ENCODE data around the gene STAT5B. TPM values are rescaled to one million over a fixed set of nuclear protein-coding genes. Genes with fewer than 3 reads are reported as not detected.

The STAT5B gene
- total and polyA plus RNA-seq, 9 of the 15 experiments (the other 6 are each of a cell fraction or from before 2014, with no cell fraction given), result 20.8 to 176 (median 92.4) TPM

DNA sequence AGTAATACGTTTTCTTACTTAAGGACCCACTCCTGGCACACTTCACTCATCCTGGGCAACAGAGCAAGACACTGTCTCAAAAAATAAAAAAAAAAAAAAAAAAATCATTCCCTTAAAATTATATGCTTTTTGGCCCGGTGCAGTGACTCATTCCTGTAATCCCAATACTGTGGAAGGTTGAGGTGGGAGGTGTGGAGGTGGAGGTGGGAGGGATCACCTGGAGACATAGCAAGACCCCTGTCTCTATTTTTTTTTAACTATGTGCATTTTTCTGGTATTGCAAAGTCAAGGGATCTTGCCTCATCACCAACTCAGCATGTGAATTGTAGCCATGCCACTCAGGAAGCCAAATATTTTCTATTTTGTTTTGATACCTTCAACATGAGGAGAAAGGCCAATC is 9.7 kb downstream of the STAT5B start:
- Histone ChIP-seq H2AFZ (ENCODE audit: low read depth, low read length) (no peak overlapping the region), H3K27me3 (ENCODE audit: control insufficient read depth in 2 of 2, insufficient read depth in 2 of 2, low read length in 2 of 2) (no peaks in the 10 kb centered on the region), H3K9me1 (ENCODE audit: control insufficient read depth, insufficient read depth, low read length) (no peaks in the 10 kb centered on the region), H3K4me1 (replicated peaks in 1 of 2; ENCODE audit: control insufficient read depth in 2 of 2, insufficient read depth in 2 of 2, low read length in 2 of 2) (peaks cover 14 to 21% of the 10 kb centered on the region in 2 experiments), H3K27ac (ENCODE audit: extremely low read depth, low read depth, low read length) (peak overlapping the region; percentile 93), H4K20me1 (replicated peaks; ENCODE audit: control insufficient read depth, insufficient read depth, low read length) (no peaks in the 10 kb centered on the region), H3K4me2 (ENCODE audit: insufficient read depth, low read length) (peak overlapping the region; percentile 74), H3K36me3 (ENCODE audit: control insufficient read depth, insufficient read depth, low read length) (peaks cover 38% of the 10 kb centered on the region; the same call in 2 of the 3 replicates), H3K79me2 (ENCODE audit: control insufficient read depth, insufficient read depth, low read length) (peaks cover 88% of the 10 kb centered on the region), H3K9me3 (replicated peaks; ENCODE audit: control insufficient read depth, insufficient read depth, low read depth, low read length) (no peaks in the 10 kb centered on the region), H3K9ac (ENCODE audit: insufficient read depth in 1 of 2, low read depth in 2 of 2, low read length in 2 of 2) (peak overlapping the region in 1 of 2 experiments; percentile 84; a peak in 2 of 4 replicates), H3K4me3 (no peak overlapping the region)
- CTCF ChIA-PET (ENCODE audit: low intra/inter-chr PET ratio), result no interaction called here
- ATAC-seq (no peak), DNase-seq (ENCODE audit: extremely low read depth in 1 of 4, low spot score in 3 of 4) (no peak), FAIRE-seq (no peak)
- POLR2A ChIA-PET, result interaction anchor here (0.7 to 5.2 kb wide), 9 partner anchors 8 to 145 kb away, joined by 3 to 41 read pairs (median 7); partner anchors contain the start of genes STAT5A and STAT5B
- intact Hi-C loops (cut with micrococcal nuclease), result no loop called here
- in situ Hi-C loops (cut with MboI), result no loop called here
- 18% methylated on average over 2 of the region's 2 CpGs for WGBS (ENCODE audit: insufficient coverage, low coverage, missing lambda C conversion rate)
- BruUV-seq (replicated peaks), result no TSS peak
- TF ChIP-seq ZNF212 (CRISPR knock-in tag; IDR thresholded peaks at IDR 0.05) (0 out of 2 replicates have a peak, but pooled peaks have one; percentile 24), ELF1 (tag; IDR thresholded peaks at IDR 0.05) (0 out of 2 replicates have a peak, but pooled peaks have one; percentile 7), SPI1 (IDR thresholded peaks at IDR 0.05; ENCODE audit: borderline replicate concordance, low read depth, low read length) (no peak), EGR1 (conservative IDR thresholded peaks at IDR 0.05) (peak; percentile 50; the same call in 1 of the 2 replicates), GATAD2B (IDR thresholded peaks at IDR 0.05; ENCODE audit: borderline replicate concordance) (peak; percentile 47; the same call in 1 of the 2 replicates), NFIC (IDR thresholded peaks at IDR 0.05) (no peak), POLR2AphosphoS5 (IDR thresholded peaks at IDR 0.05; ENCODE audit: control insufficient read depth, insufficient read depth, low read depth, low read length) (peak; percentile 60; the same call in 1 of the 2 replicates), SMARCA5 (IDR thresholded peaks at IDR 0.05) (peak; percentile 59; the same call in 1 of the 2 replicates), RBM34 (IDR thresholded peaks at IDR 0.05; ENCODE audit: borderline replicate concordance, insufficient read depth, low read length) (no peak), ELF4 (CRISPR knock-in tag; IDR thresholded peaks at IDR 0.05) (peak; percentile 38; the same call in 1 of the 2 replicates), ZNF311 (CRISPR knock-in tag; IDR thresholded peaks at IDR 0.05) (no peak)
- TF ChIP-seq, protein P1, sequence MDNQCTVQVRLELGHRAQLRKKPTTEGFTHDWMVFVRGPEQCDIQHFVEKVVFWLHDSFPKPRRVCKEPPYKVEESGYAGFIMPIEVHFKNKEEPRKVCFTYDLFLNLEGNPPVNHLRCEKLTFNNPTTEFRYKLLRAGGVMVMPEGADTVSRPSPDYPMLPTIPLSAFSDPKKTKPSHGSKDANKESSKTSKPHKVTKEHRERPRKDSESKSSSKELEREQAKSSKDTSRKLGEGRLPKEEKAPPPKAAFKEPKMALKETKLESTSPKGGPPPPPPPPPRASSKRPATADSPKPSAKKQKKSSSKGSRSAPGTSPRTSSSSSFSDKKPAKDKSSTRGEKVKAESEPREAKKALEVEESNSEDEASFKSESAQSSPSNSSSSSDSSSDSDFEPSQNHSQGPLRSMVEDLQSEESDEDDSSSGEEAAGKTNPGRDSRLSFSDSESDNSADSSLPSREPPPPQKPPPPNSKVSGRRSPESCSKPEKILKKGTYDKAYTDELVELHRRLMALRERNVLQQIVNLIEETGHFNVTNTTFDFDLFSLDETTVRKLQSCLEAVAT (IDR thresholded peaks at IDR 0.05), result 0 out of 4 replicates have a peak, but pooled peaks of 1 of the 2 experiments have one; percentile 20
- TF ChIP-seq, protein P2, sequence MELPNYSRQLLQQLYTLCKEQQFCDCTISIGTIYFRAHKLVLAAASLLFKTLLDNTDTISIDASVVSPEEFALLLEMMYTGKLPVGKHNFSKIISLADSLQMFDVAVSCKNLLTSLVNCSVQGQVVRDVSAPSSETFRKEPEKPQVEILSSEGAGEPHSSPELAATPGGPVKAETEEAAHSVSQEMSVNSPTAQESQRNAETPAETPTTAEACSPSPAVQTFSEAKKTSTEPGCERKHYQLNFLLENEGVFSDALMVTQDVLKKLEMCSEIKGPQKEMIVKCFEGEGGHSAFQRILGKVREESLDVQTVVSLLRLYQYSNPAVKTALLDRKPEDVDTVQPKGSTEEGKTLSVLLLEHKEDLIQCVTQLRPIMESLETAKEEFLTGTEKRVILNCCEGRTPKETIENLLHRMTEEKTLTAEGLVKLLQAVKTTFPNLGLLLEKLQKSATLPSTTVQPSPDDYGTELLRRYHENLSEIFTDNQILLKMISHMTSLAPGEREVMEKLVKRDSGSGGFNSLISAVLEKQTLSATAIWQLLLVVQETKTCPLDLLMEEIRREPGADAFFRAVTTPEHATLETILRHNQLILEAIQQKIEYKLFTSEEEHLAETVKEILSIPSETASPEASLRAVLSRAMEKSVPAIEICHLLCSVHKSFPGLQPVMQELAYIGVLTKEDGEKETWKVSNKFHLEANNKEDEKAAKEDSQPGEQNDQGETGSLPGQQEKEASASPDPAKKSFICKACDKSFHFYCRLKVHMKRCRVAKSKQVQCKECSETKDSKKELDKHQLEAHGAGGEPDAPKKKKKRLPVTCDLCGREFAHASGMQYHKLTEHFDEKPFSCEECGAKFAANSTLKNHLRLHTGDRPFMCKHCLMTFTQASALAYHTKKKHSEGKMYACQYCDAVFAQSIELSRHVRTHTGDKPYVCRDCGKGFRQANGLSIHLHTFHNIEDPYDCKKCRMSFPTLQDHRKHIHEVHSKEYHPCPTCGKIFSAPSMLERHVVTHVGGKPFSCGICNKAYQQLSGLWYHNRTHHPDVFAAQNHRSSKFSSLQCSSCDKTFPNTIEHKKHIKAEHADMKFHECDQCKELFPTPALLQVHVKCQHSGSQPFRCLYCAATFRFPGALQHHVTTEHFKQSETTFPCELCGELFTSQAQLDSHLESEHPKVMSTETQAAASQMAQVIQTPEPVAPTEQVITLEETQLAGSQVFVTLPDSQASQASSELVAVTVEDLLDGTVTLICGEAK (IDR thresholded peaks at IDR 0.05), result 0 out of 2 replicates have a peak, but pooled peaks have one; percentile 14
- TF ChIP-seq, protein P2 (CRISPR knock-in tag; IDR thresholded peaks at IDR 0.05), result no peak

All from K562 (cell line).